Measurements from ENCODE around the gene MS4A5. TPM values are rescaled to one million over a fixed set of nuclear protein-coding genes. Genes with fewer than 3 reads are reported as not detected.

Gene MS4A5
- total RNA-seq, 1 experiment from 2014 or later = not detected

- H3T11ph ChIP-seq (ENCODE audit: low read length) = no peak within 1 kb of the TSS
- no peak within 1 kb of the TSS for H3K27ac Mint-ChIP-seq
- DNase-seq = no peak
- H2AFZ ChIP-seq (ENCODE audit: low read length) = no peak within 1 kb of the TSS
- H4K5ac ChIP-seq (ENCODE audit: insufficient read length, low read depth, low read length) = no peak within 1 kb of the TSS
- H3K27me3 Mint-ChIP-seq (ENCODE audit: low read depth) = no peaks in the 10 kb centered on the region
- H2BK5ac ChIP-seq (ENCODE audit: insufficient read length, low read length) = no peak within 1 kb of the TSS
- H2BK15ac ChIP-seq (ENCODE audit: low read depth, low read length) = no peak within 1 kb of the TSS
- H4K91ac ChIP-seq (ENCODE audit: insufficient read length, low read depth, low read length) = no peak within 1 kb of the TSS
- no peak within 1 kb of the TSS for H3K4me2 ChIP-seq (ENCODE audit: insufficient read depth, insufficient read length, low read length)
- no peak within 1 kb of the TSS for H3K4me3 Mint-ChIP-seq
- H3K36me3 Mint-ChIP-seq (ENCODE audit: insufficient read depth in 1 of 3, low read depth in 3 of 3) = peaks cover 0 to 14% (median 4%) of the 10 kb centered on the region in 3 experiments; a peak in 4 of 7 replicates
- peaks cover 4 to 15% of the 10 kb centered on the region in 2 experiments for H3K4me1 Mint-ChIP-seq
- H3K23ac ChIP-seq (ENCODE audit: insufficient read length, low read depth, low read length) = no peak within 1 kb of the TSS
- WGBS (ENCODE audit: extremely low coverage, insufficient read length, low lambda C conversion rate) = no CpG with 5 or more reads among the region's 4 CpGs
- no peaks in the 10 kb centered on the region for H3K23me2 ChIP-seq (ENCODE audit: insufficient read length, low read depth, low read length, poor library complexity, severe bottlenecking)
- no peak within 1 kb of the TSS for H3K9ac ChIP-seq (ENCODE audit: extremely low read depth, insufficient read length, low read length)
- no peaks in the 10 kb centered on the region for H3K79me2 ChIP-seq (ENCODE audit: insufficient read depth, low read length)
- H3K4me1 ChIP-seq (ENCODE audit: insufficient read depth, low read length) = no peaks in the 10 kb centered on the region
- H3K56ac ChIP-seq (ENCODE audit: insufficient read length, low read depth, low read length) = no peak within 1 kb of the TSS
- no peak within 1 kb of the TSS for H3K4ac ChIP-seq (ENCODE audit: low read depth, low read length)
- H3K9me3 Mint-ChIP-seq = peaks cover 5 to 13% of the 10 kb centered on the region in 2 experiments
- no peak within 1 kb of the TSS for H3K18ac ChIP-seq (ENCODE audit: insufficient read length, low read depth, low read length)
- H2BK12ac ChIP-seq (ENCODE audit: insufficient read length, low read depth, low read length) = no peak within 1 kb of the TSS
- no peaks in the 10 kb centered on the region for H3K79me1 ChIP-seq (ENCODE audit: insufficient read depth, low read depth, low read length, poor library complexity, severe bottlenecking)
- H4K20me1 ChIP-seq (ENCODE audit: control insufficient read depth, insufficient read depth, insufficient read length) = no peaks in the 10 kb centered on the region
- no peak for TF ChIP-seq CTCF (conservative IDR thresholded peaks at IDR 0.05)
- H4K8ac ChIP-seq (replicated peaks; ENCODE audit: insufficient read length, low read depth, low read length) = no peak within 1 kb of the TSS
- no peak within 1 kb of the TSS for H2AK5ac ChIP-seq (ENCODE audit: insufficient read length, low read length)
- H3K27ac ChIP-seq (ENCODE audit: insufficient read length, low read depth, low read length) = no peak within 1 kb of the TSS
- H2BK20ac ChIP-seq (ENCODE audit: low read depth, low read length, poor library complexity, severe bottlenecking) = no peak within 1 kb of the TSS
- no peaks in the 10 kb centered on the region for H3K27me3 ChIP-seq (ENCODE audit: insufficient read depth, low read length)
- H2BK120ac ChIP-seq (ENCODE audit: low read depth, low read length, poor library complexity, severe bottlenecking) = no peak within 1 kb of the TSS
- no peaks in the 10 kb centered on the region for H3K9me3 ChIP-seq (ENCODE audit: control insufficient read depth, low read depth, low read length)
- no peak within 1 kb of the TSS for H3K14ac ChIP-seq (ENCODE audit: insufficient read depth, low read length)
These were observed 63.2 kb downstream of the MS4A5 start, which contains the start of gene MS4A12 for GRCh38 chr11:60492488-60493009. Gene MS4A12, plus strand, starts transcription at chr11:60492778. Its CDS starts 4,541 bp downstream, at chr11:60497319.

Data from H9 (cell line).